Astrocyte of the cerebellum (primary cell): ENCODE measurements around the gene KCNN4.

Source experiments
- DNase-seq: peaks from one replicate; pipeline ENCODE4 v3.0.0-alpha.2; 2011; ENCODE audit warnings: low read depth
- H3K4me3 ChIP-seq: 2 replicates; pipeline ENCODE4 v1.5.1; 2011; ENCODE audit warnings: mild to moderate bottlenecking, low read depth, low read length, moderate library complexity
- in situ Hi-C: cut with HindIII; loops from 2 replicates; pipeline ENCODE4 v1.10.0; 2017; ENCODE audit warnings: low sequenced_read_pairs
- TF ChIP-seq, protein P1 (sequence below): IDR thresholded peaks from 2 replicates; pipeline ENCODE4 v1.5.1; 2012; ENCODE audit warnings: low read length, low read depth, moderate library complexity, mild to moderate bottlenecking; ENCODE audit errors: missing control alignments

Gene KCNN4

DNA sequence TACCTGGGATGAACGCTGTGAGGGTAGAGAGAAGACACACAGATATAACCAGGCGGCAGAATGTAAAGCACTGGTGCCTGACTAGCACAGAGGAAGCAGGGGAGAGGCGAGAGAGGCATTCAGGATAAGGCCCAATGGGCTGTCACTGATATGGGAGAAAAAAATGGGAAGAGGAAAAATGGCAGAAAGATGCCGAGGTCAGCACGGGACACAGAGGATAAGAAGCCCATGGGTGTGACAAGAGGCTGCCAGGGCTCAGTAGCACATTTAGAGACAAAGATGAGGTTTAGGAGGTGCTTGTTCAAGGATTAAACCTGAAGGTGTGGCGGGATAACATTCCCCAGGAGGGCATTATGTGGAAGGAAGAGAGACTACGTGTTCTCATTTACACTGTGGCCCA is 31.6 kb downstream of the KCNN4 start:
- no peak overlapping the region for H3K4me3 ChIP-seq
- TF ChIP-seq, protein P1, sequence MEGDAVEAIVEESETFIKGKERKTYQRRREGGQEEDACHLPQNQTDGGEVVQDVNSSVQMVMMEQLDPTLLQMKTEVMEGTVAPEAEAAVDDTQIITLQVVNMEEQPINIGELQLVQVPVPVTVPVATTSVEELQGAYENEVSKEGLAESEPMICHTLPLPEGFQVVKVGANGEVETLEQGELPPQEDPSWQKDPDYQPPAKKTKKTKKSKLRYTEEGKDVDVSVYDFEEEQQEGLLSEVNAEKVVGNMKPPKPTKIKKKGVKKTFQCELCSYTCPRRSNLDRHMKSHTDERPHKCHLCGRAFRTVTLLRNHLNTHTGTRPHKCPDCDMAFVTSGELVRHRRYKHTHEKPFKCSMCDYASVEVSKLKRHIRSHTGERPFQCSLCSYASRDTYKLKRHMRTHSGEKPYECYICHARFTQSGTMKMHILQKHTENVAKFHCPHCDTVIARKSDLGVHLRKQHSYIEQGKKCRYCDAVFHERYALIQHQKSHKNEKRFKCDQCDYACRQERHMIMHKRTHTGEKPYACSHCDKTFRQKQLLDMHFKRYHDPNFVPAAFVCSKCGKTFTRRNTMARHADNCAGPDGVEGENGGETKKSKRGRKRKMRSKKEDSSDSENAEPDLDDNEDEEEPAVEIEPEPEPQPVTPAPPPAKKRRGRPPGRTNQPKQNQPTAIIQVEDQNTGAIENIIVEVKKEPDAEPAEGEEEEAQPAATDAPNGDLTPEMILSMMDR, result no peak
- in situ Hi-C loops, result no loop called here
- DNase-seq, result no peak

DNA sequence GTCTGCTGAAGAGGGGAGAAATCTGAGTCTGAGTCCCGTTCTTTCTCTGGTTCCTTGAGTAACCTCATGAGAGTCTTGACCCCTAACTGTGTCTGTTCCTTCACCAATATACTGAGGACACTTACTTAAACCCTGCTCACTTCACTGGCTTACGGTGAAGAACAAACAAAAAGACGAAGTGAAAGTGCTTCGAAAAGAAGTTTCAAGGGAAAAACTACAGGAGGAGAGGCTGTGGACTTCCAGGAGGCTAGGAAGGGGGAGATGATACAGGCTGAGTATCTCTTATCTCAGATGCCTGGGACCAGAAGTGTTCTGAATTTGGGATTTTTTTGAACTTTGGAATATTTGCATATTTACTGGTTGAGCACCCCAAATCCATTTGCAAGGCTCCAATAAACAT is 32.1 kb downstream of the KCNN4 start:
- H3K4me3 ChIP-seq, result no peak overlapping the region
- in situ Hi-C loops, result no loop called here
- DNase-seq, result no peak
- TF ChIP-seq, protein P1, result no peak

DNA sequence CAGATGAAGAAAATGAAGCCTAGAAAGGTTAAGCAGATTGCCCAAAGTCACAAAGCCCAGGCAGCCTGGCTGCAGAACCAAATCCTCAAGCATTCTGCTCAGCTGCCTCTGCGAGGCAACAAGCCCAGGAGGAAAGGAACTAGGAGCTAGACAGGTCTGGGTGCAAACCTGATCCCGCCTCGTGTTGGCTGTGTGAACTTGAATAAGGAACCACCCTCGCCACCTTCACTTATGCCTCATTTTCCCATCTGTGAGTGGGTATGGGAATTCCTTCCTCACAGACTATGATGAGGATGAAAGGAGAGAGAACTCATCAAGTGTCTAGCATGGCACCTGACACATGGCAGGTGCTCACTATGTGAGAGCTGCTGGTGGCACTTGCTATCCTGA is 32.6 kb downstream of the KCNN4 start:
- DNase-seq, result no peak
- TF ChIP-seq, protein P1, result no peak
- no peak overlapping the region for H3K4me3 ChIP-seq
- in situ Hi-C loops, result no loop called here

- TF ChIP-seq, protein P1, result no peak
- no peak overlapping the region for H3K4me3 ChIP-seq
- in situ Hi-C loops, result no loop called here
- no peak for DNase-seq
These were observed 33.1 kb downstream of the KCNN4 start for GRCh38 chr19:43747557-43748204.

GRCh38 chr19:43743059-43743458 is 37.7 kb downstream of the KCNN4 start:
- H3K4me3 ChIP-seq, result no peak overlapping the region
- in situ Hi-C loops, result loop anchor here (5.0 kb wide), 2 partner anchors 44 to 76 kb away; no protein-coding TSS in a partner anchor
- DNase-seq, result no peak
- TF ChIP-seq, protein P1, result no peak

- in situ Hi-C loops, result loop anchor here (5.0 kb wide), 2 partner anchors 46 to 74 kb away; no protein-coding TSS in a partner anchor
- TF ChIP-seq, protein P1, result no peak
- DNase-seq, result no peak
- no peak overlapping the region for H3K4me3 ChIP-seq
These were observed 39.5 kb downstream of the KCNN4 start for GRCh38 chr19:43741075-43741825.
